ENCODE measurements around the gene PRR19. TPM values are rescaled to one million over a fixed set of nuclear protein-coding genes. Genes with fewer than 3 reads are reported as not detected.

The PRR19 gene
- total RNA-seq, 1 experiment from 2014 or later = 3.2 TPM

DNA sequence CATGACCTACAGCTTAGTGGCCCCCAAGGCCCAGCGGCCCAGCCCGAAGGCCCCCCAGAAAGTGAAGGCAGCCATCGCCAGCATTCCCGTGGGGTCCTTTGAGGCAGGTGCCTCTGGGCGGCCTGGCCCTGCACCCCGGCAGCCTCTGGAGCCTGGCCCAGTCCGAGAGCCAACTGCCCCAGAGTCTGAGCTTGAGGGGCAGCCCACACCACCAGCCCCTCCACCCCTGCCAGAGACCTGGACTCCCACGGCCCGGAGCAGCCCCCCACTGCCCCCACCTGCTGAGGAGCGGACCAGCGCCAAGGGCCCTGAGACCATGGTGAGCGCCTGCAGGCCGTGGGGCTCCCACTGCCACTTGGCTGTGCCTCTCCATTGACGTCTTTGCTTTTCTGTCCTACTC, 9.0 kb upstream of the PRR19 start:
- H2BK5ac ChIP-seq (ENCODE audit: insufficient read length, low read length) = no peak overlapping the region
- H3K79me1 ChIP-seq (ENCODE audit: insufficient read depth, low read depth, low read length, poor library complexity, severe bottlenecking) = no peaks in the 10 kb centered on the region
- H3K14ac ChIP-seq (ENCODE audit: insufficient read depth, low read length) = no peak overlapping the region
- no peaks in the 10 kb centered on the region for H3K9me3 ChIP-seq (ENCODE audit: control insufficient read depth, low read depth, low read length)
- H3K79me2 ChIP-seq (ENCODE audit: insufficient read depth, low read length) = no peaks in the 10 kb centered on the region
- peak overlapping the region in 2 of 3 experiments; percentile 57 to 91; a peak in 2 of 7 replicates for H3K27ac Mint-ChIP-seq
- H3K27me3 ChIP-seq (ENCODE audit: insufficient read depth, low read length) = no peaks in the 10 kb centered on the region
- H3K56ac ChIP-seq (ENCODE audit: insufficient read length, low read depth, low read length) = no peak overlapping the region
- peaks cover 13 to 71% (median 56%) of the 10 kb centered on the region in 3 experiments; a peak in 6 of 7 replicates for H3K36me3 Mint-ChIP-seq (ENCODE audit: insufficient read depth in 1 of 3, low read depth in 3 of 3)
- H4K5ac ChIP-seq (ENCODE audit: insufficient read length, low read depth, low read length) = no peak overlapping the region
- no peak overlapping the region for H2AFZ ChIP-seq (ENCODE audit: low read length)
- H3K27ac ChIP-seq (ENCODE audit: insufficient read length, low read depth, low read length) = no peak overlapping the region
- no peak overlapping the region for H3K4ac ChIP-seq (ENCODE audit: low read depth, low read length)
- no peak overlapping the region for H2BK20ac ChIP-seq (ENCODE audit: low read depth, low read length, poor library complexity, severe bottlenecking)
- H2BK12ac ChIP-seq (ENCODE audit: insufficient read length, low read depth, low read length) = no peak overlapping the region
- H3K4me3 Mint-ChIP-seq = no peak overlapping the region
- H2BK120ac ChIP-seq (ENCODE audit: low read depth, low read length, poor library complexity, severe bottlenecking) = no peak overlapping the region
- H3K27me3 Mint-ChIP-seq (ENCODE audit: low read depth) = no peaks in the 10 kb centered on the region
- H4K20me1 ChIP-seq (ENCODE audit: control insufficient read depth, insufficient read depth, insufficient read length) = no peaks in the 10 kb centered on the region
- H3K18ac ChIP-seq (ENCODE audit: insufficient read length, low read depth, low read length) = no peak overlapping the region
- TF ChIP-seq, protein P1, sequence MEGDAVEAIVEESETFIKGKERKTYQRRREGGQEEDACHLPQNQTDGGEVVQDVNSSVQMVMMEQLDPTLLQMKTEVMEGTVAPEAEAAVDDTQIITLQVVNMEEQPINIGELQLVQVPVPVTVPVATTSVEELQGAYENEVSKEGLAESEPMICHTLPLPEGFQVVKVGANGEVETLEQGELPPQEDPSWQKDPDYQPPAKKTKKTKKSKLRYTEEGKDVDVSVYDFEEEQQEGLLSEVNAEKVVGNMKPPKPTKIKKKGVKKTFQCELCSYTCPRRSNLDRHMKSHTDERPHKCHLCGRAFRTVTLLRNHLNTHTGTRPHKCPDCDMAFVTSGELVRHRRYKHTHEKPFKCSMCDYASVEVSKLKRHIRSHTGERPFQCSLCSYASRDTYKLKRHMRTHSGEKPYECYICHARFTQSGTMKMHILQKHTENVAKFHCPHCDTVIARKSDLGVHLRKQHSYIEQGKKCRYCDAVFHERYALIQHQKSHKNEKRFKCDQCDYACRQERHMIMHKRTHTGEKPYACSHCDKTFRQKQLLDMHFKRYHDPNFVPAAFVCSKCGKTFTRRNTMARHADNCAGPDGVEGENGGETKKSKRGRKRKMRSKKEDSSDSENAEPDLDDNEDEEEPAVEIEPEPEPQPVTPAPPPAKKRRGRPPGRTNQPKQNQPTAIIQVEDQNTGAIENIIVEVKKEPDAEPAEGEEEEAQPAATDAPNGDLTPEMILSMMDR (conservative IDR thresholded peaks at IDR 0.05) = no peak
- peaks cover 3 to 39% of the 10 kb centered on the region in 2 experiments for H3K4me1 Mint-ChIP-seq
- H3K23me2 ChIP-seq (ENCODE audit: insufficient read length, low read depth, low read length, poor library complexity, severe bottlenecking) = peaks cover 3% of the 10 kb centered on the region
- no peak overlapping the region for H3K9ac ChIP-seq (ENCODE audit: extremely low read depth, insufficient read length, low read length)
- no peak overlapping the region for H3T11ph ChIP-seq (ENCODE audit: low read length)
- DNase-seq = no peak
- no peaks in the 10 kb centered on the region for H3K9me3 Mint-ChIP-seq
- no peak overlapping the region for H3K23ac ChIP-seq (ENCODE audit: insufficient read length, low read depth, low read length)
- no peak overlapping the region for H3K4me2 ChIP-seq (ENCODE audit: insufficient read depth, insufficient read length, low read length)
- no peak overlapping the region for H4K8ac ChIP-seq (replicated peaks; ENCODE audit: insufficient read length, low read depth, low read length)
- no peak overlapping the region for H4K91ac ChIP-seq (ENCODE audit: insufficient read length, low read depth, low read length)
- H2BK15ac ChIP-seq (ENCODE audit: low read depth, low read length) = no peak overlapping the region
- WGBS (ENCODE audit: extremely low coverage, insufficient read length, low lambda C conversion rate) = no CpG with 5 or more reads among the region's 14 CpGs
- H2AK5ac ChIP-seq (ENCODE audit: insufficient read length, low read length) = no peak overlapping the region
- H3K4me1 ChIP-seq (ENCODE audit: insufficient read depth, low read length) = no peaks in the 10 kb centered on the region
